ENCODE measurements around the gene C11orf97.
A peak's percentile ranks its signal among the peaks of the same experiment; 100 is the strongest.

Gene C11orf97

DNA sequence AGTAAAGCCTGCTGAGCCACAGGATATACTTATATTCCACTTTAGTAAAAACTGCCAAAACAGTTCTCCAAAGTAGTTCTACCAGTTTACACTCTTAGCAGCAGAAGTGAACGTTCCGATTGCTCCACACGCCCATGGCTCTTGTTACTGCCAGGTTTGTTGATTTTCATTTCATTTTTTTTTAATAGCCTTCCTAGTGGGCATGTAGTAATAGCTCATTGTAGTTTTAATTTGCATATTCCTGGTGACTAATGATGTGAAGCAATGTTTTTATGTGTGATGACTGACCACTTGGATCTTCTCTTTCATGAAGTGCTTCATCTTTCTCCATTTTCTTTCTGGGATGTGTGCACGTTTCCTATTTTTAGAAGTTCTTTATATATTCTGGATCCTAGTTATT lies 4.8 kb upstream of the C11orf97 start:
- TF ChIP-seq, protein P1, sequence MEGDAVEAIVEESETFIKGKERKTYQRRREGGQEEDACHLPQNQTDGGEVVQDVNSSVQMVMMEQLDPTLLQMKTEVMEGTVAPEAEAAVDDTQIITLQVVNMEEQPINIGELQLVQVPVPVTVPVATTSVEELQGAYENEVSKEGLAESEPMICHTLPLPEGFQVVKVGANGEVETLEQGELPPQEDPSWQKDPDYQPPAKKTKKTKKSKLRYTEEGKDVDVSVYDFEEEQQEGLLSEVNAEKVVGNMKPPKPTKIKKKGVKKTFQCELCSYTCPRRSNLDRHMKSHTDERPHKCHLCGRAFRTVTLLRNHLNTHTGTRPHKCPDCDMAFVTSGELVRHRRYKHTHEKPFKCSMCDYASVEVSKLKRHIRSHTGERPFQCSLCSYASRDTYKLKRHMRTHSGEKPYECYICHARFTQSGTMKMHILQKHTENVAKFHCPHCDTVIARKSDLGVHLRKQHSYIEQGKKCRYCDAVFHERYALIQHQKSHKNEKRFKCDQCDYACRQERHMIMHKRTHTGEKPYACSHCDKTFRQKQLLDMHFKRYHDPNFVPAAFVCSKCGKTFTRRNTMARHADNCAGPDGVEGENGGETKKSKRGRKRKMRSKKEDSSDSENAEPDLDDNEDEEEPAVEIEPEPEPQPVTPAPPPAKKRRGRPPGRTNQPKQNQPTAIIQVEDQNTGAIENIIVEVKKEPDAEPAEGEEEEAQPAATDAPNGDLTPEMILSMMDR (IDR thresholded peaks at IDR 0.05; ENCODE audit: extremely low read depth, insufficient read depth, missing control alignments): no peak
- in situ Hi-C loops (cut with MboI; ENCODE audit: low pct_unique_long_range_greater_than_20kb, low sequenced_read_pairs, unreplicated experiment): loop anchor here (10.0 to 25.0 kb wide), 2 partner anchors 333 to 595 kb away; no protein-coding TSS in a partner anchor
- no peak for DNase-seq (ENCODE audit: low spot score)

DNA sequence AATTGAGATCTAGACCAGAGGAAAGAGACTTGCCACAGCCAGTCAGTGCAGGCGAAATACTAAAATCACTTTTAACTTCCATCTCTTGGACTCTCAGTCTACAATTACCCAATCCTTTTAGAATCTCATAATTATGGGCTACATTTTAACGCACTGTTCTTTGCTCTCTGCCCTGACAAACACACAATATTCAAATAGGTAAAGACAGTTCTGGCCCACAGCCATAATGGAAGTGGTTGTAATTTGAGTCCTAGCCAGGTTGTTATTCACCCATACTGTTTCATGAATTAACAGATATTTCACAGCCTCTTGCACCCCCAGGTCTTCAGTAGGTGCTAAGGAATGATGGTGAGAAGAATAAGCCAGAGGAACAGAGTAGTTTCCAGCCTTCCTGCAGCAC lies 830 bp downstream of the C11orf97 start:
- DNase-seq (ENCODE audit: low spot score): no peak
- TF ChIP-seq, protein P1 (IDR thresholded peaks at IDR 0.05; ENCODE audit: extremely low read depth, insufficient read depth, missing control alignments): no peak
- in situ Hi-C loops (cut with MboI; ENCODE audit: low pct_unique_long_range_greater_than_20kb, low sequenced_read_pairs, unreplicated experiment): loop anchor here (25.0 kb wide), 1 partner anchor 601 kb away; no protein-coding TSS in a partner anchor

DNA sequence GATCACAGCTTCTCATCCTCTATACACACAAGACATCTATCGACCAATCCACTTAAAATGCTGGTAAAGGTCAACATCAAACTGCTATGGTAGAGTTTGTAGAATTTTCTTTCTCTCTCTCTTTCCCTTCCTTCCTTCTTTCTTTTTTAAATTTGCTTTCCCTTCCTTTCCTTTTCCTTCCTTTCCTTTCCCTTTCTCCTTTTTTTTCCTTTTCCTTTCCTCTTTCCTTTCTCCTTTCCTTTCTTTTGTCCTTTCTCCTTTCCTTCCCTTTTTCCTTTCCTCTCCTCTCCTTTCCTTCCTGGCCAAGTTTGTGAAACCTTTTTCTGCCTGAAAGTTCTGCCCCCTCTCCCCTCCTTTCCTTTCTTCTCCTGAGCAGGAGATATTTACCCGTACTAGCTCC lies 3.1 kb downstream of the C11orf97 start:
- in situ Hi-C loops (cut with MboI; ENCODE audit: low pct_unique_long_range_greater_than_20kb, low sequenced_read_pairs, unreplicated experiment): loop anchor here (5.0 to 25.0 kb wide), 2 partner anchors 82 to 603 kb away; no protein-coding TSS in a partner anchor
- no peak for DNase-seq (ENCODE audit: low spot score)
- TF ChIP-seq, protein P1 (IDR thresholded peaks at IDR 0.05; ENCODE audit: extremely low read depth, insufficient read depth, missing control alignments): no peak

DNA sequence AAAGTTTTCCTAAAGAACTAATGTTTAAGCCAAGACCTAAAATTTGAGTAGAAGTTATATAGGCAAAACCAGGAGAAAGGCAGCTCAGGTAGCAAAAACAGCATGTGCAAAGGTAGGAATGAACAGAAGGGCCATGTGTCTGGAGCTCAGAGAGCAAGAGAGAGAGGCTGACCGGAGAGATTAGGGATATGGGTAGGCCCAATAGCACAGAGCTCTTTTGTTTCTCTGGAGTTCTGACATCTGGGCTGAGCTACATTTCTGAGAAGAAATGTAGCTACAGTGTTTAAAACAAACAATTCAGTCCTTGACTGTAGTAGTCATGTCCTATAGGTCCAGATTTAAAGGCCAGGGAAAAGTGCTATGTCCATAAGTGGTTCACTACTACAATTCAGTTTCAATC lies 4.5 kb downstream of the C11orf97 start:
- in situ Hi-C loops (cut with MboI; ENCODE audit: low pct_unique_long_range_greater_than_20kb, low sequenced_read_pairs, unreplicated experiment): loop anchor here (5.0 to 25.0 kb wide), 2 partner anchors 81 to 604 kb away; no protein-coding TSS in a partner anchor
- no peak for DNase-seq (ENCODE audit: low spot score)
- TF ChIP-seq, protein P1 (IDR thresholded peaks at IDR 0.05; ENCODE audit: extremely low read depth, insufficient read depth, missing control alignments): no peak

DNA sequence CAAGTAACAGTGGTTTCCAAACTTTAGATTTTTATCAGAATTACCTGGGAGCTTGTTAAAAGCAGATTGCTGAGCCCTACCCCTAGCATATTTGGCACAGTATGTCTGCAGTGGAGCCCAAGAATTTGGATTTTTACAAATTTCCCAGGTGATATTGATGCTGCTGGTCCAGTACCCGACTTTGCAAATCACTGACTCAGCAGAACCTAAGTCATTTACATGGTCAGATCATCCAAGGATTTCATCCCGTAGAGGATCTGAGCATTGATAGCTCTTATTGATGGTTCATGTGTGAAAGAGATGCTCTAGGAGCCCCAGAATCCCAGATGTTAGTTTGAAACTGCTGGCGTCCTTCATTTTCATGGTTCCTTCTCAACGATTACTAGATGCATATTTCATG lies 6.0 kb downstream of the C11orf97 start:
- TF ChIP-seq, protein P1 (IDR thresholded peaks at IDR 0.05; ENCODE audit: extremely low read depth, insufficient read depth, missing control alignments): no peak
- in situ Hi-C loops (cut with MboI; ENCODE audit: low pct_unique_long_range_greater_than_20kb, low sequenced_read_pairs, unreplicated experiment): loop anchor here (5.0 to 25.0 kb wide), 2 partner anchors 79 to 606 kb away; no protein-coding TSS in a partner anchor

DNA sequence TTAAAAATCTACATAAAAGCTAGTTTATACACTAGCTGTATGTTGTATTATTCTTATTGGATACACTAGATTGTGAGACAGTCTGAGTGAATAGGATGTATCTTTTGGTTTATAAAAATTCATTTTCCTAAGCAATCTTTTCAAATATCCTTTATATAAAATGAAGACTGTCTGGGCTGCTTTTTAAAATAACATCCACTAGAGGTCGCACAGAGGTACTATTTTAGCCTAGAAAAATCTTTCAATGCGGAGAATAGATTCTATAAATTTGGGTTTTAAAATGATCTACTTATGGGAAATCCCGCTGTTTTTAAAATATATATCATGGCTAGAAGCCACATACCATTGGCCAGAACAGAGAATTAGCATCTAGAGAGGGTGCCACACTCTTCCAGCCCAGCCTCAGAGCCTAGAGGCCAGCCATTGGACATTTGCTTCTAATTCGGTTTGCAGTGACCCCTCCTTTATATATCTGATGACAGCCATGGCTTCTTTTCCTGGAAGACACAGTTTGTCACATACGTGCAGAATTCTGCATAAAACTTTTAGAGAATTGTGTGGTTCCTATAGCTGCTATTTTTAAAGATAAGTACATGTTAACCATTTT lies 7.3 kb downstream of the C11orf97 start:
- peak; percentile 46 for DNase-seq (ENCODE audit: low spot score)
- TF ChIP-seq, protein P1 (IDR thresholded peaks at IDR 0.05; ENCODE audit: extremely low read depth, insufficient read depth, missing control alignments): peak; percentile 56
- in situ Hi-C loops (cut with MboI; ENCODE audit: low pct_unique_long_range_greater_than_20kb, low sequenced_read_pairs, unreplicated experiment): loop anchor here (5.0 to 25.0 kb wide), 2 partner anchors 78 to 607 kb away; no protein-coding TSS in a partner anchor

More for the DNA sequence above, 6.0 kb downstream of the C11orf97 start:
- no peak for DNase-seq (ENCODE audit: low spot score)

All from GM13977 (cell line).